Measurements from ENCODE around the gene MYO9A. TPM values are rescaled to one million over a fixed set of nuclear protein-coding genes. Genes with fewer than 3 reads are reported as not detected.

MYO9A gene
- total RNA-seq, 1 donor from 2014 or later: 38.5 TPM

GRCh38 chr15:72086920-72087648 is 30.9 kb downstream of the MYO9A start:
- no peaks in the 10 kb centered on the region for H3K36me3 ChIP-seq
- Mint-ChIP-seq H3K27me3 (ENCODE audit: insufficient read depth, low read depth) (no peaks in the 10 kb centered on the region), H3K4me1 (no peaks in the 10 kb centered on the region), H3K4me3 (no peak overlapping the region), H3K36me3 (peaks cover 1% of the 10 kb centered on the region), H3K9me3 (peaks cover 7% of the 10 kb centered on the region), H3K27ac (no peak overlapping the region)
- H3K9me3 ChIP-seq (ENCODE audit: low read depth): no peaks in the 10 kb centered on the region
- no peak overlapping the region for H2AFZ ChIP-seq (replicated peaks)
- no peak for DNase-seq (ENCODE audit: low spot score)
- H3K27me3 ChIP-seq: no peaks in the 10 kb centered on the region
- no peak overlapping the region for H3K4me2 ChIP-seq
- no peaks in the 10 kb centered on the region for H3K79me2 ChIP-seq (ENCODE audit: low read depth)
- no peak overlapping the region for H3K4me3 ChIP-seq
- TF ChIP-seq EZH2 (IDR thresholded peaks at IDR 0.05): no peak
- H3K4me1 ChIP-seq: no peaks in the 10 kb centered on the region
- no peaks in the 10 kb centered on the region for H4K20me1 ChIP-seq (ENCODE audit: low read depth)
- no peaks in the 10 kb centered on the region for H3F3A ChIP-seq (ENCODE audit: low read depth)
- H3K9ac ChIP-seq: no peak overlapping the region
- H3K27ac ChIP-seq: no peak overlapping the region

- Histone ChIP-seq H3K4me1 (no peaks in the 10 kb centered on the region), H3K36me3 (no peaks in the 10 kb centered on the region), H2AFZ (replicated peaks) (no peak overlapping the region), H3K9ac (no peak overlapping the region), H3K27me3 (no peaks in the 10 kb centered on the region), H3K4me3 (no peak overlapping the region), H3K9me3 (ENCODE audit: low read depth) (no peaks in the 10 kb centered on the region), H3K4me2 (no peak overlapping the region), H3K79me2 (ENCODE audit: low read depth) (no peaks in the 10 kb centered on the region), H4K20me1 (ENCODE audit: low read depth) (no peaks in the 10 kb centered on the region), H3F3A (ENCODE audit: low read depth) (no peaks in the 10 kb centered on the region), H3K27ac (no peak overlapping the region)
- Mint-ChIP-seq H3K36me3 (peaks cover 1% of the 10 kb centered on the region), H3K27ac (no peak overlapping the region), H3K9me3 (peaks cover 7% of the 10 kb centered on the region), H3K4me1 (no peaks in the 10 kb centered on the region), H3K27me3 (ENCODE audit: insufficient read depth, low read depth) (no peaks in the 10 kb centered on the region), H3K4me3 (no peak overlapping the region)
- no peak for TF ChIP-seq EZH2phosphoT487 (IDR thresholded peaks at IDR 0.05)
- TF ChIP-seq EZH2 (IDR thresholded peaks at IDR 0.05): no peak
- TF ChIP-seq CTCF (IDR thresholded peaks at IDR 0.05): no peak
- no peak for DNase-seq (ENCODE audit: low spot score)
Observed at GRCh38 chr15:72086010-72086697, 31.8 kb downstream of the MYO9A start.

GRCh38 chr15:72082176-72082575 is 35.8 kb downstream of the MYO9A start:
- DNase-seq (ENCODE audit: low spot score): no peak
- Histone ChIP-seq H3K79me2 (ENCODE audit: low read depth) (peaks cover 4% of the 10 kb centered on the region), H2AFZ (replicated peaks) (no peak overlapping the region), H3F3A (ENCODE audit: low read depth) (no peaks in the 10 kb centered on the region), H3K9ac (no peak overlapping the region), H3K27me3 (no peaks in the 10 kb centered on the region), H3K27ac (no peak overlapping the region), H3K36me3 (no peaks in the 10 kb centered on the region), H3K4me2 (no peak overlapping the region), H4K20me1 (ENCODE audit: low read depth) (no peaks in the 10 kb centered on the region), H3K4me3 (no peak overlapping the region), H3K9me3 (ENCODE audit: low read depth) (no peaks in the 10 kb centered on the region), H3K4me1 (no peaks in the 10 kb centered on the region)
- H3K36me3 Mint-ChIP-seq: no peaks in the 10 kb centered on the region
- H3K27ac Mint-ChIP-seq: no peak overlapping the region
- H3K9me3 Mint-ChIP-seq: peaks cover 7% of the 10 kb centered on the region
- no peaks in the 10 kb centered on the region for H3K4me1 Mint-ChIP-seq
- peaks cover 2% of the 10 kb centered on the region for H3K27me3 Mint-ChIP-seq (ENCODE audit: insufficient read depth, low read depth)
- TF ChIP-seq EZH2phosphoT487 (IDR thresholded peaks at IDR 0.05) (no peak), EZH2 (IDR thresholded peaks at IDR 0.05) (no peak), CTCF (IDR thresholded peaks at IDR 0.05) (no peak)
- H3K4me3 Mint-ChIP-seq: no peak overlapping the region

GRCh38 chr15:72078887-72079286 is 39.1 kb downstream of the MYO9A start:
- H4K20me1 ChIP-seq (ENCODE audit: low read depth): no peaks in the 10 kb centered on the region
- H3K27me3 Mint-ChIP-seq (ENCODE audit: insufficient read depth, low read depth): peaks cover 2% of the 10 kb centered on the region
- H3K4me1 ChIP-seq: no peaks in the 10 kb centered on the region
- no peak overlapping the region for H3K27ac Mint-ChIP-seq
- H3K27me3 ChIP-seq: no peaks in the 10 kb centered on the region
- peaks cover 4% of the 10 kb centered on the region for H3K79me2 ChIP-seq (ENCODE audit: low read depth)
- no peak overlapping the region for H3K9ac ChIP-seq
- no peak overlapping the region for H3K4me2 ChIP-seq
- TF ChIP-seq EZH2 (IDR thresholded peaks at IDR 0.05) (no peak), EZH2phosphoT487 (IDR thresholded peaks at IDR 0.05) (no peak), CTCF (IDR thresholded peaks at IDR 0.05) (no peak)
- no peak overlapping the region for H3K4me3 ChIP-seq
- no peak overlapping the region for H2AFZ ChIP-seq (replicated peaks)
- DNase-seq (ENCODE audit: low spot score): no peak
- no peak overlapping the region for H3K27ac ChIP-seq
- H3K4me1 Mint-ChIP-seq: no peaks in the 10 kb centered on the region
- H3K4me3 Mint-ChIP-seq: no peak overlapping the region
- H3F3A ChIP-seq (ENCODE audit: low read depth): no peaks in the 10 kb centered on the region
- H3K9me3 Mint-ChIP-seq: peaks cover 2% of the 10 kb centered on the region
- H3K36me3 Mint-ChIP-seq: no peaks in the 10 kb centered on the region
- no peaks in the 10 kb centered on the region for H3K36me3 ChIP-seq
- no peaks in the 10 kb centered on the region for H3K9me3 ChIP-seq (ENCODE audit: low read depth)

Measured in neural progenitor cell (in vitro differentiated cells).